H1 (cell line): ENCODE measurements around the gene EZH1. TPM values are rescaled to one million over a fixed set of nuclear protein-coding genes. Genes with fewer than 3 reads are reported as not detected.

ENCODE experiments used
- CTCF ChIA-PET: fragments of 300-600 bp; sonication (Branson Sonifier 250); formaldehyde crosslinking; loops from one replicate; lab custom pipeline; 2021; ENCODE audit not compliant: partially characterized antibody; lab: Charles Lee
- POLR2A ChIA-PET: fragments of 300-600 bp; sonication (Branson Sonifier 250); formaldehyde crosslinking; loops from one replicate; lab custom pipeline; 2021; ENCODE audit warnings: inconsistent platforms; ENCODE audit not compliant: partially characterized antibody; lab: Charles Lee
- DNase-seq, 2 experiments: peaks; one replicate each; pipeline versions ENCODE4 v3.0.0 to v3.0.0-alpha.2; 2010 to 2022; ENCODE audit warnings: low spot score in 2 of 2, low read depth in 1 of 2, mixed read lengths in 1 of 2
- FAIRE-seq: peaks from 2 replicates; lab custom pipeline; 2011; peaks lifted over from hg19 to GRCh38; lab: Jason Lieb, UNC
- H2AFZ ChIP-seq: 2 replicates; pipeline ENCODE4 v1.8.1; 2012; ENCODE audit warnings: low read length, inconsistent platforms
- H2AK5ac ChIP-seq: 2 replicates; pipeline ENCODE4 v1.6.1; 2013; ENCODE audit warnings: low read depth, low read length
- H2BK120ac ChIP-seq: replicated peaks from 2 replicates; pipeline ENCODE3; 2013; ENCODE audit warnings: low read depth, low read length, inconsistent platforms
- H2BK12ac ChIP-seq: 2 replicates; pipeline ENCODE4 v1.6.1; 2013; ENCODE audit warnings: low read depth, low read length
- H2BK15ac ChIP-seq: 2 replicates; pipeline ENCODE4 v1.6.1; 2013; ENCODE audit warnings: low read length
- H2BK20ac ChIP-seq: 2 replicates; pipeline ENCODE4 v1.6.1; 2013; ENCODE audit warnings: low read length
- H2BK5ac ChIP-seq: 2 replicates; pipeline ENCODE4 v1.6.1; 2013; ENCODE audit warnings: low read depth, low read length
- H3K14ac ChIP-seq: 2 replicates; pipeline ENCODE4 v1.6.1; 2013; ENCODE audit warnings: inconsistent platforms; ENCODE audit not compliant: insufficient read length
- H3K18ac ChIP-seq: 2 replicates; pipeline ENCODE4 v1.6.1; 2013; ENCODE audit warnings: low read length; ENCODE audit errors: extremely low read depth
- H3K23ac ChIP-seq: 2 replicates; pipeline ENCODE4 v1.6.1; 2013; ENCODE audit warnings: inconsistent platforms; ENCODE audit not compliant: insufficient read length
- H3K23me2 ChIP-seq: 2 replicates; pipeline ENCODE4 v1.6.1; 2013; ENCODE audit warnings: low read depth, low read length
- H3K27ac ChIP-seq: 2 replicates; pipeline ENCODE4 v1.6.1; 2011; ENCODE audit warnings: low read depth, low read length, inconsistent platforms
- H3K27me3 ChIP-seq, 4 experiments: replicated peaks in 1 of 4; 1 replicate in 1 of 4; 2 replicates in 3 of 4; pipeline versions ENCODE4 v1.6.1 to v1.8.1; 2011 to 2013; ENCODE audit warnings: low read length in 3 of 4, mild to moderate bottlenecking in 3 of 4, inconsistent platforms in 2 of 4, mixed read lengths in 2 of 4, moderate library complexity in 1 of 4; ENCODE audit not compliant: control insufficient read depth in 3 of 4, insufficient read depth in 3 of 4; ENCODE audit errors: extremely low read depth in 1 of 4
- H3K36me3 ChIP-seq, 4 experiments: 2 replicates each; pipeline versions ENCODE4 v1.6.1 to v1.8.1; 2011 to 2013; ENCODE audit warnings: mild to moderate bottlenecking in 4 of 4, low read length in 3 of 4, moderate library complexity in 2 of 4, control low read depth in 1 of 4, inconsistent platforms in 1 of 4; ENCODE audit not compliant: insufficient read depth in 4 of 4, control insufficient read depth in 2 of 4
- H3K4ac ChIP-seq: replicated peaks from 2 replicates; pipeline ENCODE3; 2013; ENCODE audit warnings: low read length, low read depth, mixed read lengths, inconsistent platforms; ENCODE audit not compliant: insufficient read length
- H3K4me1 ChIP-seq, 4 experiments: replicated peaks in 1 of 4; 1 replicate in 1 of 4; 2 replicates in 3 of 4; pipeline versions ENCODE4 v1.6.1 to v1.8.1; 2011 to 2013; ENCODE audit warnings: low read length in 3 of 4, inconsistent platforms in 2 of 4, mixed read lengths in 1 of 4; ENCODE audit not compliant: insufficient read depth in 4 of 4, control insufficient read depth in 3 of 4
- H3K4me2 ChIP-seq, 2 experiments: 2 replicates each; pipeline versions ENCODE4 v1.6.1 to v1.8.1; 2011 to 2013; ENCODE audit warnings: low read depth in 2 of 2, low read length in 2 of 2, control low read depth in 1 of 2, inconsistent platforms in 1 of 2, mild to moderate bottlenecking in 1 of 2; ENCODE audit not compliant: insufficient read depth in 1 of 2
- H3K4me3 ChIP-seq, 4 experiments: fragments of 200-600, 300-600 bp in 1 of 4; sonication (generic), shearing (Covaris generic), sonication (Bioruptor Twin) in 1 of 4; 2 replicates each; pipeline versions ENCODE4 v1.5.1 to v1.8.1; 2011 to 2016; ENCODE audit warnings: low read length in 4 of 4, low read depth in 3 of 4, control low read depth in 2 of 4, inconsistent platforms in 2 of 4, mild to moderate bottlenecking in 2 of 4, mixed read lengths in 1 of 4, moderate library complexity in 1 of 4; ENCODE audit not compliant: insufficient read depth in 2 of 4; ENCODE audit errors: extremely low read depth in 1 of 4
- H3K56ac ChIP-seq: replicated peaks from 2 replicates; pipeline ENCODE3; 2013; ENCODE audit warnings: low read depth, mild to moderate bottlenecking, mixed read lengths, low read length, inconsistent platforms; ENCODE audit not compliant: insufficient read length
- H3K79me1 ChIP-seq: 2 replicates; pipeline ENCODE4 v1.6.1; 2013; ENCODE audit warnings: low read depth, low read length, control low read depth
- H3K79me2 ChIP-seq, 2 experiments: 2 replicates each; pipeline versions ENCODE4 v1.6.1 to v1.8.1; 2012 to 2013; ENCODE audit warnings: low read length in 2 of 2, mild to moderate bottlenecking in 2 of 2, inconsistent platforms in 1 of 2; ENCODE audit not compliant: insufficient read depth in 2 of 2, control insufficient read depth in 1 of 2
- H3K9ac ChIP-seq, 4 experiments: replicated peaks in 1 of 4; 1 replicate in 1 of 4; 2 replicates in 3 of 4; pipeline versions ENCODE4 v1.6.1 to v1.8.1; 2011 to 2013; ENCODE audit warnings: low read depth in 3 of 4, low read length in 3 of 4, control low read depth in 2 of 4, mild to moderate bottlenecking in 2 of 4, moderate library complexity in 2 of 4, inconsistent platforms in 1 of 4; ENCODE audit errors: extremely low read depth in 1 of 4
- H3K9me3 ChIP-seq, 2 experiments: 2 replicates each; pipeline versions ENCODE4 v1.6.1 to v1.8.1; 2012 to 2013; ENCODE audit warnings: mild to moderate bottlenecking in 2 of 2, moderate library complexity in 2 of 2, control low read depth in 1 of 2, inconsistent platforms in 1 of 2, low read depth in 1 of 2, low read length in 1 of 2, mixed read lengths in 1 of 2; ENCODE audit not compliant: insufficient read depth in 2 of 2
- H4K20me1 ChIP-seq, 2 experiments: replicated peaks in 1 of 2; 2 replicates each; pipeline versions ENCODE3 to v1.8.1; 2011 to 2013; ENCODE audit warnings: inconsistent platforms in 2 of 2, low read length in 2 of 2, mild to moderate bottlenecking in 1 of 2; ENCODE audit not compliant: insufficient read depth in 2 of 2, control insufficient read depth in 1 of 2
- H4K5ac ChIP-seq: 2 replicates; pipeline ENCODE4 v1.6.1; 2013; ENCODE audit warnings: low read length, low read depth, mixed read lengths, inconsistent platforms; ENCODE audit not compliant: insufficient read length
- H4K8ac ChIP-seq: 2 replicates; pipeline ENCODE4 v1.8.0; 2013; ENCODE audit warnings: mild to moderate bottlenecking, moderate library complexity, low read length, inconsistent platforms; ENCODE audit not compliant: insufficient read depth; ENCODE audit errors: extremely low read depth
- H4K91ac ChIP-seq: replicated peaks from 2 replicates; pipeline ENCODE3; 2013; ENCODE audit warnings: low read length, mixed read lengths, inconsistent platforms; ENCODE audit not compliant: insufficient read length
- POU5F1 ChIP-seq: IDR thresholded peaks from 2 replicates; pipeline ENCODE4 v1.6.1; 2011; ENCODE audit warnings: low read depth, mild to moderate bottlenecking, low read length, moderate library complexity
- RAD21 ChIP-seq, 2 experiments: IDR thresholded peaks in 1 of 2; conservative IDR thresholded peaks in 1 of 2; 2 replicates each; pipeline ENCODE4 v1.6.1; 2011; ENCODE audit warnings: low read depth in 2 of 2, low read length in 2 of 2, improper control_type of control experiment in 1 of 2, inconsistent platforms in 1 of 2, mild to moderate bottlenecking in 1 of 2, moderate library complexity in 1 of 2
- WGBS, 2 experiments: shearing (Covaris generic) in 1 of 2; methylation state at CpG; one replicate each; pipeline versions ENCODE4 v1.1.6 to v1.1.7; 2013 to 2015; ENCODE audit warnings: low lambda C conversion rate in 2 of 2, mixed read lengths in 2 of 2, inconsistent platforms in 1 of 2, low coverage in 1 of 2, missing lambda C conversion rate in 1 of 2; ENCODE audit not compliant: insufficient replicate concordance in 2 of 2, insufficient coverage in 1 of 2, insufficient read length in 1 of 2; ENCODE audit errors: extremely low coverage in 1 of 2, missing lambda C conversion rate in 1 of 2; 5-methylcytosine and 5-hydroxymethylcytosine counted together
- polyA plus RNA-seq, 7 experiments: library from polyadenylated mRNA; depleted of rRNA in 3 of 7; stranded (reverse) in 5 of 7; unstranded in 2 of 7; fragments of >200 nt in 5 of 7; fragments of 200-250 nt in 2 of 7; gene quantifications; 1 replicate in 5 of 7; 2 replicates in 1 of 7; 4 replicates in 1 of 7; pipeline versions ENCODE4 v1.2.1 to v1.2.3, GENCODE V29; 2011 to 2013; ENCODE audit warnings: missing spikeins in 2 of 7, mixed read lengths in 2 of 7
- total RNA-seq: library from RNA; stranded (reverse); fragmentation: NEBNext Ultra II Directional; extraction: Animal tissue kit (Norgen Biotek cat#: 25700); gene quantifications from 2 replicates; pipeline ENCODE4 v1.2.1, GENCODE V29; 2021

The EZH1 gene
- total and polyA plus RNA-seq, 2 of the 8 experiments (the other 6 are each of a cell fraction or from before 2014, with no cell fraction given): 17.4 to 20.8 TPM

DNA sequence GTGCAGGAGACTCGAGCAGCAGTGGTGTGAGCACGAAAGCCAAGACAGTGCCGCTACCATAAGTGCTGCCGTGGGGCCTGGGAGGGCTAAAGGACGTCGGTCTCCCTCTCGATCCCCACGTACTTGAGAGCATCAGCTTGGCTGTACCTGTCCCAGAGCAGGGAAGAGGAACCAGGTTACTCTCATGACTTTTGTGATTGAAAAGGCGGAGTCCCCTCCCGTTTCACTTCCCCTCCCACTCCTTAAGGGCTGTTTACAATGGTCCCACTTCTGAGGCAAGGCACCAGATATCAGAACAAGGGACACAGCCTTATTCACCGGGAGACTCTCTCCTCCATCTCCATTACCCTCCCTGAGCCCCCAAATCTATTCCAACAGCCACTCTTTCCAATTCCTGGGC lies 42.4 kb downstream of the EZH1 start:
- H4K20me1 ChIP-seq: no peaks in the 10 kb centered on the region
- H2BK120ac ChIP-seq: no peak overlapping the region
- H2BK5ac ChIP-seq: no peak overlapping the region; the same call in 1 of the 2 replicates
- H2BK15ac ChIP-seq: no peak overlapping the region
- no peak for TF ChIP-seq POU5F1
- no peak for TF ChIP-seq RAD21 (IDR thresholded peaks at IDR 0.05 in 1 of 2, conservative IDR thresholded peaks at IDR 0.05 in 1 of 2; ENCODE audit: low read depth in 2 of 2, low read length in 2 of 2)
- H3K9ac ChIP-seq: no peak overlapping the region
- H4K8ac ChIP-seq: no peak overlapping the region
- H3K14ac ChIP-seq: no peak overlapping the region
- H2AFZ ChIP-seq: no peak overlapping the region
- WGBS, 2 experiments: 93% methylated on average over 11 of the region's 11 CpGs; no CpG with 5 or more reads in 1 of the 2 experiments
- POLR2A ChIA-PET: interaction anchor here (0.9 to 1.3 kb wide), 2 partner anchors 10 to 12 kb away, joined by 3 to 9 read pairs; no protein-coding TSS in a partner anchor
- H3K4me3 ChIP-seq: no peak overlapping the region
- H3K56ac ChIP-seq: no peak overlapping the region
- H3K27me3 ChIP-seq: no peaks in the 10 kb centered on the region
- CTCF ChIA-PET: interaction anchor here (0.9 to 1.8 kb wide), 6 partner anchors 8 to 124 kb away, joined by 3 to 4 read pairs (median 3); no protein-coding TSS in a partner anchor
- H3K4me2 ChIP-seq: no peak overlapping the region
- H3K4me1 ChIP-seq: 0 out of 7 replicates have a peak, but pooled peaks cover 0 to 2% (median 0%) of the 10 kb centered on the region in 4 experiments
- H2BK20ac ChIP-seq: no peak overlapping the region
- H3K79me1 ChIP-seq: no peaks in the 10 kb centered on the region
- H3K36me3 ChIP-seq: peaks cover 4 to 42% (median 20%) of the 10 kb centered on the region in 4 experiments
- no peaks in the 10 kb centered on the region for H3K9me3 ChIP-seq
- FAIRE-seq (no peak), DNase-seq (no peak)
- H3K18ac ChIP-seq: no peak overlapping the region
- no peak overlapping the region for H2BK12ac ChIP-seq
- H3K23me2 ChIP-seq: no peaks in the 10 kb centered on the region; the same call in 1 of the 2 replicates
- H4K5ac ChIP-seq: no peak overlapping the region
- H3K79me2 ChIP-seq: no peaks in the 10 kb centered on the region
- no peak overlapping the region for H3K23ac ChIP-seq
- H2AK5ac ChIP-seq: no peak overlapping the region
- H4K91ac ChIP-seq: no peak overlapping the region
- H3K4ac ChIP-seq: no peak overlapping the region
- H3K27ac ChIP-seq: no peak overlapping the region
